ENCODE results near the gene MIEF2. TPM values are rescaled to one million over a fixed set of nuclear protein-coding genes. Genes with fewer than 3 reads are reported as not detected.

Gene MIEF2
- polyA plus RNA-seq, 1 of the 3 experiments (the other 2 are of a cell fraction) = 12.7 TPM

- no peak for DNase-seq
- Histone ChIP-seq H3K9me3 (no peaks in the 10 kb centered on the region), H4K20me1 (ENCODE audit: insufficient read depth) (no peaks in the 10 kb centered on the region), H3K4me3 (ENCODE audit: low read depth in 2 of 2, low read length in 1 of 2) (no peak overlapping the region), H3K4me1 (ENCODE audit: control insufficient read depth in 1 of 2, insufficient read depth in 2 of 2, low read depth in 1 of 2, low read length in 1 of 2) (no peaks in the 10 kb centered on the region), H3F3A (replicated peaks; ENCODE audit: insufficient read depth) (no peaks in the 10 kb centered on the region), H3K9ac (no peak overlapping the region), H3K9me2 (no peaks in the 10 kb centered on the region), H3K27me3 (ENCODE audit: insufficient read depth) (no peaks in the 10 kb centered on the region), H3K79me2 (ENCODE audit: insufficient read depth) (no peaks in the 10 kb centered on the region), H3K36me3 (replicated peaks in 1 of 2; ENCODE audit: control insufficient read depth in 1 of 2, insufficient read depth in 2 of 2, low read length in 1 of 2) (peaks cover 12 to 48% of the 10 kb centered on the region in 2 experiments), H3K4me2 (no peak overlapping the region), H2AFZ (ENCODE audit: low read depth) (no peak overlapping the region), H3K27ac (ENCODE audit: low read depth in 2 of 2, low read length in 1 of 2) (no peak overlapping the region)
- ChIA-PET POLR2A (no interaction called here), CTCF (interaction anchor here (0.9 kb wide), 1 partner anchor 24 kb away, joined by 5 read pairs; no protein-coding TSS in a partner anchor)
- 89% methylated on average over 27 of the region's 28 CpGs for WGBS (ENCODE audit: low lambda C conversion rate)
- TF ChIP-seq TAF1 (IDR thresholded peaks at IDR 0.05; ENCODE audit: borderline replicate concordance, low read depth, low read length) (no peak), ZBTB33 (IDR thresholded peaks at IDR 0.05; ENCODE audit: borderline replicate concordance, low read depth) (no peak), YY1 (IDR thresholded peaks at IDR 0.05; ENCODE audit: low read depth) (no peak), RAD21 (IDR thresholded peaks at IDR 0.05; ENCODE audit: low read length) (no peak), EP300 (IDR thresholded peaks at IDR 0.05; ENCODE audit: borderline replicate concordance in 1 of 2, low read depth in 1 of 2, low read length in 1 of 2) (no peak), USF2 (IDR thresholded peaks at IDR 0.05; ENCODE audit: borderline replicate concordance, low read depth, low read length) (no peak)
These were observed 19.1 kb upstream of the MIEF2 start for GRCh38 chr17:18241229-18241871.

GRCh38 chr17:18245038-18245776 lies 15.3 kb upstream of the MIEF2 start:
- Histone ChIP-seq H3F3A (replicated peaks; ENCODE audit: insufficient read depth) (peaks cover 14% of the 10 kb centered on the region), H3K36me3 (replicated peaks in 1 of 2; ENCODE audit: control insufficient read depth in 1 of 2, insufficient read depth in 2 of 2, low read length in 1 of 2) (peaks cover 19 to 65% of the 10 kb centered on the region in 2 experiments), H3K4me2 (no peak overlapping the region), H4K20me1 (ENCODE audit: insufficient read depth) (peaks cover 6% of the 10 kb centered on the region; the same call in 1 of the 2 replicates), H3K4me3 (ENCODE audit: low read depth in 2 of 2, low read length in 1 of 2) (no peak overlapping the region), H3K79me2 (ENCODE audit: insufficient read depth) (no peaks in the 10 kb centered on the region), H3K9me2 (no peaks in the 10 kb centered on the region), H3K4me1 (ENCODE audit: control insufficient read depth in 1 of 2, insufficient read depth in 2 of 2, low read depth in 1 of 2, low read length in 1 of 2) (no peaks in the 10 kb centered on the region), H3K9me3 (no peaks in the 10 kb centered on the region), H3K9ac (no peak overlapping the region), H3K27ac (ENCODE audit: low read depth in 2 of 2, low read length in 1 of 2) (no peak overlapping the region; a peak in 1 of 4 replicates), H3K27me3 (ENCODE audit: insufficient read depth) (no peaks in the 10 kb centered on the region), H2AFZ (ENCODE audit: low read depth) (no peak overlapping the region)
- DNase-seq = no peak
- WGBS (ENCODE audit: low lambda C conversion rate) = 83% methylated on average over 6 of the region's 21 CpGs
- POLR2A ChIA-PET = no interaction called here
- CTCF ChIA-PET = no interaction called here
- TF ChIP-seq ELF1 (IDR thresholded peaks at IDR 0.05) = no peak
- no peak for TF ChIP-seq MEF2A (IDR thresholded peaks at IDR 0.05; ENCODE audit: borderline replicate concordance, low read depth)
- no peak for TF ChIP-seq IRF3 (IDR thresholded peaks at IDR 0.05; ENCODE audit: low read depth, low read length)
- TF ChIP-seq TEAD4 (IDR thresholded peaks at IDR 0.05; ENCODE audit: borderline replicate concordance, insufficient read depth) = no peak
- TF ChIP-seq REST (IDR thresholded peaks at IDR 0.05; ENCODE audit: low read depth, low read length) = no peak
- TF ChIP-seq USF2 (IDR thresholded peaks at IDR 0.05; ENCODE audit: borderline replicate concordance, low read depth, low read length) = no peak
- TF ChIP-seq NFIC (IDR thresholded peaks at IDR 0.05; ENCODE audit: borderline replicate concordance) = no peak
- TF ChIP-seq FOXM1 (IDR thresholded peaks at IDR 0.05; ENCODE audit: low read depth) = no peak
- TF ChIP-seq RCOR1 (IDR thresholded peaks at IDR 0.05; ENCODE audit: low read length) = no peak

Measured in SK-N-SH (cell line).